NCI-H748 (cell line): Measurements from ENCODE around the gene CIP2A.

Experiments used
- DNase-seq: peaks from one replicate; lab custom pipeline; 2025; ENCODE audit not compliant: unreplicated experiment; lab: John Stamatoyannopoulos, UW

The CIP2A gene

DNA sequence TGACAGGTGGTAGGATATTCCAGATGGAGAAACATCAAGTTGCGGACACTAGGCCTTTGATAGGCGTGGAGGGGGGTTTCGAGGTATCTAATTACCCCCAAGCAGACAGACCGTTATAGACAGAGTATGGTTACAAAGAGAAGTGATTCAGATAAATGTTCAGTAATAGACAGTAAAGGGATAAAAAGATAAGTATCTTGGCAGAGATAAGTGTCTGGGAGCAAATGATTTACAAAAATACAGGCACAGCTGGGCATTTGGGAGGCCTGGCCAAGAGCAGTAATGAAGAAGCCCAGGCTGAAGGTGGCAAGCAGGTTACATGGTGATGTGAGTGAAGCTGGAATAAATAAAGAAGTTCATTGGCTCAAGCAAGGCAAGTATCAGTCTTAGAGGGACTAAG is 78.2 kb downstream of the CIP2A start:
- no peak for DNase-seq

DNA sequence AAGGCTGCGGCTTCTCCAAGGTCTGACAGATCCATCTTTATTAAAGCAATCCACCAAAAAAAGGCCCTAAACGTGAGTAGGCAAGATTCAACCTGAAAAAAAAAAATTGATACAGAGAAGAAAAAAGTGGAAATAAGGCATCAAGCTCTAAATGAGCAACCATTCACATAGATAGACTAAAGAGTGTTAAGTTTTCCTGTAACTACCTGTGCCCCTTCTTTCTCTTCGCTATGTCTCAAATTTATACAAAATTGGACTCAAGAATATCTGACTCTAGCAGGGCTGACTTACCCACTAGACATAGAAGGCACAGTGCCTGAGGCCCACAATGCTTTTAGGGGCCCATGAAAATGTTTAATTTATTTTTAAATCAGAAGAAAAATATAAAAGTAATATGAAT is 78.7 kb downstream of the CIP2A start, which contains the start of gene MYH15:
TSS of gene MYH15 (minus strand) at position 101 of the 400 bp plus-strand sequence. CDS start at position 35, 66 bp downstream.
- DNase-seq, result no peak

DNA sequence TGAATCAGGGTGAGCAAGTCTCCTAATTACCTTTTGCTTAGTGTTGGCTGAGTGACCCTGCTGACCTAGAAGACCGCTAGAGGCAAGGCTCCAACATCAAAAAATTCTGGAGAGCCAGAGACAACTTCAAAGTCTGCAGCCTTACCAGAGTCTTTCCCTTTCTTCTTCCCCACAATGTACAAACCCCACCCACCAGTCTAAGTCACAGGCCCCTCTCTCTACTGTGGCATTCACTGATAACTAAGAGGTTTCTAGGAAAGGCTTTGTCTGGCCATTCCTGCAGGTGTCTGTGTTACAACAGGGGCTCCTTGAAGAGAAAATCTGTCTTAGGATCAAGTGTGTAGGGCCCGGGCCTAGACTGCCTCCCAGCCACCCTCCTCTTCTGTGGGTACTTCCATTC is 79.4 kb downstream of the CIP2A start:
- DNase-seq, result no peak

DNA sequence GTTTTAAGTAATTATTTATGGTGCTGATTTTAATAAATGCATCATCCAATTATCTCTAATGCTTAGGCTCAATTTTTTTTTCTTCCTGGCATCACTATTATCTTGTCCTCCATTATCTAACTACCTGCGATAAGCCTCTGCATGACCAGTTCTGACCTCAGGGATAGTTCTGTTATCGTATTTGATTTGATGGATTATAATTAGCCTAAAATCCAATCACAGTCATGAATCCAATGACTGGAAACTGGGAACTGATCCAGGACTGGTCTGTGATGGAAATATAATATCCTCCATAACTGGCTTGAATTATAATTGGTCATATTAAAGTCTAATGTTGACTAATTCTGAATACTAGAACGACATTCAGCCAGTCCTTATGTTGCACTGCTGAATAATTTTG is 80.0 kb downstream of the CIP2A start:
- DNase-seq, result no peak

DNA sequence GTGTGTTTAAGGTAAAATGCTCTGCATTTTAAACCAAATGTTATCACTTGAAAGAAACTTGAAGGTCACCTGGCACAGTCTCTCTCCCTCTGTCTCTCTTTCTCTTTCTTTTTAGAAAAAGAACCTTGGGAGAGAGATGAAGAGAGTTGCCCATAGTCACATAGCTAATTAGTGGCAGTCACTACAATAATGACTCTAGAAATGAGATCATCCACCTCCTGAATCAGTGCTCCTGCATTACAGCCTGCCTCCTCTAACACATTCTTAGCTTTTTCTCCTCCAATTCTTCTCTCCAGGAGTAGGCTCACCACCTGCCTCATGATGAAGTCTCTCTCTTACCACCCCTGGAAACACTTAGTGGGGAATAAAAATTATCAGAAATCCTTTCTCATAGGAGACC is 81.3 kb downstream of the CIP2A start:
- no peak for DNase-seq

DNA sequence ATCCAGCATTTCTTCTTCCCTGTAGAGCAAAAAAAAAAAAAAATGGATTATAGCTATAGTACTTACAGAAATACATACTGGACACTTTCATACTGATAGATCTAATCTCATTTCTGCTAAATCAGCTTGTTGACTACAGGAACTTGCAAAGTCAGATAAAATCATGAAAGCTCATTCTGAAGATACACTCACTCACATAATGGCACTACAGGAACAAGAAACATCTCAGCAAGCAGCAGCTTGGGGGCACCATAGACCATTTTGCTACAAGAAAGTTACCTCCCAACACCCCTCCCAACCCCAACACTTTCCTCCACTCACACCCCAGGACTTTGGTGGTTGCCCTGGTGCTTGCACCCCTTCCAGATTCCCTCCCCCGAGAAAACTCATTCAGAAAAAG is 83.4 kb downstream of the CIP2A start:
- no peak for DNase-seq

DNA sequence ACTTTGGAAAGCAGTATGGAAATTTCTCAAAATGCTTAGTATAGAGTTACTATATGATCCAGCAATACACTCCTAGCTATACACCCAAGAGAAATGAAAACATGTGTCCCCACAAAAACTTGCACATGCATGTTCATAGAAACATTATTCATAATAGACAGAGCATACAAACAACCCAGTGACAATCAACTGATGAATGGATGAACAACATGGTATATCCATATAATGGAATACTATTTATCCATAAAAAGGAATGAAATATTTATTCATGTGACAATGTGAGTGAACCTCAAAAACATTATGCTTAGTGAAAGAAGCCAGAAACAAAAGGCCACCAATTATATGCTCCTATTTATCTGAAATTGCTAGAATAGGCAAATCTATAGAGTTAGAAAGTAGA is 85.5 kb downstream of the CIP2A start:
- no peak for DNase-seq

DNA sequence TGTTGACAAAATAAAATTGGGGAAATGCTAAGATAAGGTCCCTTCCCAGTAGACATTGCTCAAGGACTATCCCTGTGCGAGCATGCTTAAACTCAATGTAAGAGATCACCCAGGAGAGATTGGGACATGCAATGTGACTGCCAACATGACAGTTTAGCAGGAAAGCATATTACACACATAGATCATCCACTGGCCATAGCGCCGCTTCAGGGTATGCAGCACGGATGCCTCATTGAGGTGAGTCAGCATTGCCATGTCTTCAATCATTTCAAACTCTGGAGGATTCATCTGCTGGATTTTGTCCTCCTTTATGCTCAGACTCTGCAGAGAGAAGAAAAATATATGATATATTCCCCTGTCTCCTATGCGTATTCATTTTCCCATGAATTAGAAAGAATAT is 87.7 kb downstream of the CIP2A start:
- no peak for DNase-seq

DNA sequence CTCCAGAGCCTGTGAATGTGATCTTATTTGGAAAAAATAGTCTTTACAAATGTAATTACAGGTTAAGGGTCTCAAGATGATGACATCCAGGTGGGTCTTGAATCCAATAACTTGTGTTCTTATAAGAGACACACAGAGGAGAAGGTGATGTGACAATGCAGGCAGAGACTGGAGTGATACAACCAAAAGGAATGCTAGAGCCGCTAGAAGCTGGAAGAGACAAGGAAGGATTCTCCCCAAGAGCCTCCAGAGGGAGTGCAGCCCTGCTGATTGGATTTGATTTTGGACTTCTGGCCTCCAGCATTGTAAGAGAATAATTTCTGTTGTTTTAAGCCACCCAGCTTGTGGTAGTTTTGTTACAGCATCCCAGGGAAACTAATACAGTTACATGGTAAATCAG is 88.5 kb downstream of the CIP2A start:
- no peak for DNase-seq
